Neural crest cell (in vitro differentiated cells): ENCODE measurements around the gene DDX39A. TPM values are rescaled to one million over a fixed set of nuclear protein-coding genes. Genes with fewer than 3 reads are reported as not detected.
A peak's percentile ranks its signal among the peaks of the same experiment; 100 is the strongest.

Experiments used
- DNase-seq: peaks from one replicate; pipeline ENCODE4 v3.0.0; 2021; ENCODE audit warnings: low read depth, mixed read lengths, low spot score
- H3K27ac Mint-ChIP-seq: one replicate; pipeline ENCODE4 v1.8.0; 2021; ENCODE audit warnings: mild to moderate bottlenecking, mixed read lengths; ENCODE audit not compliant: unreplicated experiment
- H3K27me3 Mint-ChIP-seq: 2 replicates; pipeline ENCODE4 v1.8.0; 2021; ENCODE audit warnings: low read depth, mild to moderate bottlenecking, mixed read lengths
- H3K36me3 Mint-ChIP-seq: 2 replicates; pipeline ENCODE4 v1.8.0; 2021; ENCODE audit warnings: low read depth, mild to moderate bottlenecking, mixed read lengths
- H3K4me1 Mint-ChIP-seq: 2 replicates; pipeline ENCODE4 v1.8.0; 2021; ENCODE audit warnings: mixed read lengths
- H3K4me3 Mint-ChIP-seq: one replicate; pipeline ENCODE4 v1.8.0; 2021; ENCODE audit warnings: mild to moderate bottlenecking, mixed read lengths
- H3K9me3 Mint-ChIP-seq: 2 replicates; pipeline ENCODE4 v1.8.0; 2021; ENCODE audit warnings: mixed read lengths
- CTCF ChIP-seq: fragments of 200-600 bp; sonication (generic); conservative IDR thresholded peaks from 2 replicates; pipeline ENCODE4 v1.5.0; 2021; ENCODE audit warnings: antibody characterized with exemption, mild to moderate bottlenecking
- total RNA-seq: library from RNA; stranded (reverse); gene quantifications from 2 replicates; pipeline ENCODE4 v1.2.1, GENCODE V29; 2021

DDX39A gene
- total RNA-seq, 1 donor from 2014 or later: 132 TPM

- no peak for DNase-seq
- Mint-ChIP-seq H3K36me3 (peaks cover under 1% of the 10 kb centered on the region), H3K9me3 (no peaks in the 10 kb centered on the region), H3K4me1 (peaks cover 21% of the 10 kb centered on the region), H3K4me3 (no peak overlapping the region), H3K27ac (no peak overlapping the region), H3K27me3 (no peaks in the 10 kb centered on the region)
- TF ChIP-seq CTCF: no peak
Measured at GRCh38 chr19:14437578-14438140, 18.5 kb upstream of the DDX39A start.

- Mint-ChIP-seq H3K4me3 (peak overlapping the region; percentile 78), H3K4me1 (peaks cover 25% of the 10 kb centered on the region), H3K36me3 (no peaks in the 10 kb centered on the region), H3K27ac (no peak overlapping the region), H3K27me3 (peaks cover 12% of the 10 kb centered on the region), H3K9me3 (no peaks in the 10 kb centered on the region)
- TF ChIP-seq CTCF: no peak
- DNase-seq: no peak
Measured at GRCh38 chr19:14435320-14436050, 16.3 kb upstream of the DDX39A start.

GRCh38 chr19:14434543-14435319, 15.6 kb upstream of the DDX39A start:
- DNase-seq: no peak
- Mint-ChIP-seq H3K9me3 (no peaks in the 10 kb centered on the region), H3K27me3 (peaks cover 14% of the 10 kb centered on the region), H3K36me3 (no peaks in the 10 kb centered on the region), H3K4me3 (peak overlapping the region; percentile 91), H3K27ac (peak overlapping the region; percentile 62), H3K4me1 (peaks cover 22% of the 10 kb centered on the region)
- no peak for TF ChIP-seq CTCF

- peaks cover 15% of the 10 kb centered on the region for H3K4me1 Mint-ChIP-seq
- H3K36me3 Mint-ChIP-seq: no peaks in the 10 kb centered on the region
- DNase-seq: no peak
- H3K4me3 Mint-ChIP-seq: peak overlapping the region; percentile 91
- no peak overlapping the region for H3K27ac Mint-ChIP-seq
- H3K27me3 Mint-ChIP-seq: peaks cover 17% of the 10 kb centered on the region
- no peaks in the 10 kb centered on the region for H3K9me3 Mint-ChIP-seq
- peak; percentile 14 for TF ChIP-seq CTCF
Measured at GRCh38 chr19:14433554-14434501, 14.7 kb upstream of the DDX39A start.
